ENCODE results near the gene OLFML1. TPM values are rescaled to one million over a fixed set of nuclear protein-coding genes. Genes with fewer than 3 reads are reported as not detected.

The OLFML1 gene
- total RNA-seq, 4 donors from 2014 or later, result 3.4 to 10.2 (median 7.6) TPM

GRCh38 chr11:7454854-7455253 is 30.5 kb upstream of the OLFML1 start:
- Histone ChIP-seq H3K4me1 (no peaks in the 10 kb centered on the region), H3K27me3 (no peaks in the 10 kb centered on the region), H3K27ac (no peak overlapping the region), H3K4me3 (no peak overlapping the region), H3K9me3 (no peaks in the 10 kb centered on the region), H3K36me3 (no peaks in the 10 kb centered on the region)
- ATAC-seq, result no peak
- TF ChIP-seq POLR2AphosphoS5 (IDR thresholded peaks at IDR 0.05) (no peak), CTCF (IDR thresholded peaks at IDR 0.05) (no peak), POLR2A (IDR thresholded peaks at IDR 0.05) (no peak), EP300 (IDR thresholded peaks at IDR 0.05) (no peak)
- 50 to 54% methylated on average over 1 to 2 of the region's 2 CpGs for WGBS, 2 donors (ENCODE audit: low coverage in 1 of 2)

- Histone ChIP-seq H3K9me3 (no peaks in the 10 kb centered on the region), H3K4me1 (no peaks in the 10 kb centered on the region), H3K36me3 (no peaks in the 10 kb centered on the region), H3K27me3 (no peaks in the 10 kb centered on the region), H3K27ac (no peak overlapping the region), H3K4me3 (no peak overlapping the region)
- ATAC-seq, result no peak
- WGBS, 2 donors (ENCODE audit: low coverage in 1 of 2), result 56% methylated on average over 1 of the region's 1 CpG; no CpG with 5 or more reads in 1 of the 2 donors
- TF ChIP-seq EP300 (IDR thresholded peaks at IDR 0.05), result no peak
Observed at GRCh38 chr11:7457211-7457610, 28.1 kb upstream of the OLFML1 start.

GRCh38 chr11:7462706-7463105 is 22.6 kb upstream of the OLFML1 start:
- Histone ChIP-seq H3K9me3 (no peaks in the 10 kb centered on the region), H3K4me1 (no peaks in the 10 kb centered on the region), H3K4me3 (no peak overlapping the region), H3K27me3 (no peaks in the 10 kb centered on the region), H3K27ac (no peak overlapping the region), H3K36me3 (no peaks in the 10 kb centered on the region)
- no peak for ATAC-seq
- WGBS, 2 donors (ENCODE audit: low coverage in 1 of 2), result 92 to 100% methylated on average over 1 of the region's 1 CpG
- TF ChIP-seq EP300 (IDR thresholded peaks at IDR 0.05), result no peak
- no peak for TF ChIP-seq POLR2AphosphoS5 (IDR thresholded peaks at IDR 0.05)
- no peak for TF ChIP-seq POLR2A (IDR thresholded peaks at IDR 0.05)
- no peak for TF ChIP-seq CTCF (IDR thresholded peaks at IDR 0.05)

GRCh38 chr11:7467652-7468051 is 17.7 kb upstream of the OLFML1 start:
- Histone ChIP-seq H3K4me1 (no peaks in the 10 kb centered on the region), H3K27ac (no peak overlapping the region)
- 73% methylated on average over 2 of the region's 2 CpGs; no CpG with 5 or more reads in 1 of the 2 donors for whole genome bisulfite sequencing, 2 donors (ENCODE audit: low coverage in 1 of 2)

GRCh38 chr11:7469351-7469865 is 15.9 kb upstream of the OLFML1 start:
- H3K27ac ChIP-seq, result no peak overlapping the region
- 87 to 92% methylated on average over 2 to 3 of the region's 5 CpGs for WGBS, 2 donors (ENCODE audit: low coverage in 1 of 2)

More at GRCh38 chr11:7467652-7468051, 17.7 kb upstream of the OLFML1 start:
- TF ChIP-seq POLR2A (IDR thresholded peaks at IDR 0.05), result no peak
- TF ChIP-seq POLR2AphosphoS5 (IDR thresholded peaks at IDR 0.05), result no peak
- no peak for TF ChIP-seq EP300 (IDR thresholded peaks at IDR 0.05)
- TF ChIP-seq CTCF (IDR thresholded peaks at IDR 0.05), result no peak
- Histone ChIP-seq H3K9me3 (no peaks in the 10 kb centered on the region), H3K36me3 (no peaks in the 10 kb centered on the region), H3K4me3 (no peak overlapping the region), H3K27me3 (no peaks in the 10 kb centered on the region)
- no peak for ATAC-seq

More at GRCh38 chr11:7469351-7469865, 15.9 kb upstream of the OLFML1 start:
- no peak for ATAC-seq
- no peaks in the 10 kb centered on the region for H3K27me3 ChIP-seq
- H3K9me3 ChIP-seq, result no peaks in the 10 kb centered on the region
- no peaks in the 10 kb centered on the region for H3K4me1 ChIP-seq
- H3K36me3 ChIP-seq, result no peaks in the 10 kb centered on the region
- no peak overlapping the region for H3K4me3 ChIP-seq
- TF ChIP-seq POLR2AphosphoS5 (IDR thresholded peaks at IDR 0.05), result no peak
- TF ChIP-seq EP300 (IDR thresholded peaks at IDR 0.05), result no peak
- no peak for TF ChIP-seq CTCF (IDR thresholded peaks at IDR 0.05)
